H1 (cell line): ENCODE data around the gene KIAA0319L. TPM values are rescaled to one million over a fixed set of nuclear protein-coding genes. Genes with fewer than 3 reads are reported as not detected.

ENCODE experiments used
- ASH2L ChIP-seq: fragments of 200-600, 300-600 bp; sonication (generic); IDR thresholded peaks from one replicate; pipeline ENCODE4 v1.7.1; 2017; ENCODE audit warnings: low read length
- polyA plus RNA-seq, 7 experiments: library from polyadenylated mRNA; depleted of rRNA in 3 of 7; stranded (reverse) in 5 of 7; unstranded in 2 of 7; fragments of >200 nt in 5 of 7; fragments of 200-250 nt in 2 of 7; gene quantifications; 1 replicate in 5 of 7; 2 replicates in 1 of 7; 4 replicates in 1 of 7; pipeline versions ENCODE4 v1.2.1 to v1.2.3, GENCODE V29; 2011 to 2013; ENCODE audit warnings: missing spikeins in 2 of 7, mixed read lengths in 2 of 7
- total RNA-seq: library from RNA; stranded (reverse); fragmentation: NEBNext Ultra II Directional; extraction: Animal tissue kit (Norgen Biotek cat#: 25700); gene quantifications from 2 replicates; pipeline ENCODE4 v1.2.1, GENCODE V29; 2021

Gene KIAA0319L
- total and polyA plus RNA-seq, 2 of the 8 experiments (the other 6 are each of a cell fraction or from before 2014, with no cell fraction given), result 40.1 to 55.7 TPM

GRCh38 chr1:35497571-35497970, 59.6 kb downstream of the KIAA0319L start (continued):
- TF ChIP-seq ASH2L, result no peak
